ENCODE data around the gene HOXB3. TPM values are rescaled to one million over a fixed set of nuclear protein-coding genes. Genes with fewer than 3 reads are reported as not detected.

The HOXB3 gene
- total and polyA plus RNA-seq, 2 of the 4 experiments (the other 2 are of a cell fraction) = 6.3 to 59.6 TPM

GRCh38 chr17:48522031-48522653 is 67.9 kb downstream of the HOXB3 start:
- Histone ChIP-seq H4K8ac (ENCODE audit: low read depth in 2 of 2, low read length in 2 of 2) (peak overlapping the region; percentile 38 to 56; a peak in 2 of 4 replicates), H4K5ac (ENCODE audit: low read depth, low read length) (no peak overlapping the region; the same call in 1 of the 2 replicates), H3K9ac (ENCODE audit: low read depth, low read length) (no peak overlapping the region), H3K4ac (ENCODE audit: low read depth, low read length) (peak overlapping the region; percentile 71), H3K4me3 (ENCODE audit: insufficient read depth, low read depth, low read length) (no peak overlapping the region), H2AFZ (replicated peaks; ENCODE audit: low read length, poor library complexity) (peak overlapping the region; percentile 35), H3K23ac (ENCODE audit: low read depth, low read length) (no peak overlapping the region), H2BK20ac (ENCODE audit: low read depth, low read length) (0 out of 2 replicates have a peak overlapping the region, but pooled peaks have one; percentile 28), H3K4me1 (ENCODE audit: control insufficient read depth, insufficient read depth, low read length) (peaks cover 16% of the 10 kb centered on the region), H3K56ac (ENCODE audit: extremely low read depth, insufficient read depth, low read length) (no peak overlapping the region), H3K79me1 (ENCODE audit: low read depth in 1 of 2, low read length in 2 of 2) (no peaks in the 10 kb centered on the region), H2BK15ac (ENCODE audit: low read depth, low read length) (peak overlapping the region; percentile 50; the same call in 2 of the 3 replicates), H3K14ac (replicated peaks; ENCODE audit: low read depth, low read length) (peak overlapping the region; percentile 56; the same call in 1 of the 2 replicates), H4K20me1 (ENCODE audit: insufficient read depth, low read length) (no peaks in the 10 kb centered on the region), H3K4me2 (ENCODE audit: low read depth, low read length) (peak overlapping the region; percentile 5; the same call in 1 of the 2 replicates), H2BK120ac (ENCODE audit: low read depth, low read length) (peak overlapping the region; percentile 33; the same call in 1 of the 2 replicates), H3K9me3 (ENCODE audit: control insufficient read depth, insufficient read depth, low read length) (no peaks in the 10 kb centered on the region), H2BK5ac (ENCODE audit: low read depth, low read length, poor library complexity, severe bottlenecking) (no peak overlapping the region), H3K27ac (ENCODE audit: insufficient read depth, low read length) (peak overlapping the region; percentile 65; the same call in 1 of the 2 replicates), H4K91ac (ENCODE audit: insufficient read depth, low read depth, low read length) (peak overlapping the region; percentile 47), H2AK9ac (replicated peaks; ENCODE audit: low read depth, low read length, poor library complexity) (peak overlapping the region; percentile 37), H3K9me1 (ENCODE audit: insufficient read depth, low read length) (peaks cover 5% of the 10 kb centered on the region; the same call in 1 of the 2 replicates), H3K18ac (ENCODE audit: low read depth, low read length) (0 out of 2 replicates have a peak overlapping the region, but pooled peaks have one; percentile 13), H3K27me3 (ENCODE audit: control insufficient read depth, insufficient read depth, low read length) (peaks cover 13% of the 10 kb centered on the region), H2AK5ac (ENCODE audit: low read depth, low read length) (peak overlapping the region; percentile 18; the same call in 1 of the 2 replicates), H3K36me3 (ENCODE audit: control insufficient read depth, insufficient read depth, low read length) (no peaks in the 10 kb centered on the region)
- dilution Hi-C loops (cut with HindIII; ENCODE audit: low sequenced_read_pairs, unreplicated experiment) = no loop called here
- in situ Hi-C loops (cut with MboI; ENCODE audit: low sequenced_read_pairs) = no loop called here
- ChIA-PET CTCF (interaction anchor here (0.6 to 2.0 kb wide), 5 partner anchors 16 to 182 kb away, joined by 3 to 6 read pairs (median 4); no protein-coding TSS in a partner anchor), POLR2A (ENCODE audit: unreplicated experiment) (no interaction called here)
- intact Hi-C loops (cut with micrococcal nuclease) = no loop called here
- DNase-seq (peak; percentile 58), ATAC-seq (ENCODE audit: low read depth) (peak; percentile 62)
- BruUV-seq (replicated peaks) = no TSS peak
- TF ChIP-seq MAZ (IDR thresholded peaks at IDR 0.05; ENCODE audit: borderline replicate concordance, low read depth, low read length) (peak; percentile 48; the same call in 1 of the 2 replicates), FOS (IDR thresholded peaks at IDR 0.05; ENCODE audit: low read depth, low read length) (no peak)
- WGBS, 2 experiments (ENCODE audit: extremely low coverage in 2 of 2, insufficient read length in 1 of 2) = no CpG with 5 or more reads among the region's 8 CpGs
